H1 (cell line): Measurements from ENCODE around the gene FAM228B. TPM values are rescaled to one million over a fixed set of nuclear protein-coding genes. Genes with fewer than 3 reads are reported as not detected.

ENCODE experiments used
- CTCF ChIA-PET: fragments of 300-600 bp; sonication (Branson Sonifier 250); formaldehyde crosslinking; loops from one replicate; lab custom pipeline; 2021; ENCODE audit not compliant: partially characterized antibody; lab: Charles Lee
- POLR2A ChIA-PET: fragments of 300-600 bp; sonication (Branson Sonifier 250); formaldehyde crosslinking; loops from one replicate; lab custom pipeline; 2021; ENCODE audit warnings: inconsistent platforms; ENCODE audit not compliant: partially characterized antibody; lab: Charles Lee
- DNase-seq, 2 experiments: peaks; one replicate each; pipeline versions ENCODE4 v3.0.0 to v3.0.0-alpha.2; 2010 to 2022; ENCODE audit warnings: low spot score in 2 of 2, low read depth in 1 of 2, mixed read lengths in 1 of 2
- FAIRE-seq: peaks from 2 replicates; lab custom pipeline; 2011; peaks lifted over from hg19 to GRCh38; lab: Jason Lieb, UNC
- H2AFZ ChIP-seq: 2 replicates; pipeline ENCODE4 v1.8.1; 2012; ENCODE audit warnings: low read length, inconsistent platforms
- H2AK5ac ChIP-seq: 2 replicates; pipeline ENCODE4 v1.6.1; 2013; ENCODE audit warnings: low read depth, low read length
- H2BK120ac ChIP-seq: replicated peaks from 2 replicates; pipeline ENCODE3; 2013; ENCODE audit warnings: low read depth, low read length, inconsistent platforms
- H2BK12ac ChIP-seq: 2 replicates; pipeline ENCODE4 v1.6.1; 2013; ENCODE audit warnings: low read depth, low read length
- H2BK15ac ChIP-seq: 2 replicates; pipeline ENCODE4 v1.6.1; 2013; ENCODE audit warnings: low read length
- H2BK20ac ChIP-seq: 2 replicates; pipeline ENCODE4 v1.6.1; 2013; ENCODE audit warnings: low read length
- H2BK5ac ChIP-seq: 2 replicates; pipeline ENCODE4 v1.6.1; 2013; ENCODE audit warnings: low read depth, low read length
- H3K14ac ChIP-seq: 2 replicates; pipeline ENCODE4 v1.6.1; 2013; ENCODE audit warnings: inconsistent platforms; ENCODE audit not compliant: insufficient read length
- H3K18ac ChIP-seq: 2 replicates; pipeline ENCODE4 v1.6.1; 2013; ENCODE audit warnings: low read length; ENCODE audit errors: extremely low read depth
- H3K23ac ChIP-seq: 2 replicates; pipeline ENCODE4 v1.6.1; 2013; ENCODE audit warnings: inconsistent platforms; ENCODE audit not compliant: insufficient read length
- H3K23me2 ChIP-seq: 2 replicates; pipeline ENCODE4 v1.6.1; 2013; ENCODE audit warnings: low read depth, low read length
- H3K27ac ChIP-seq: 2 replicates; pipeline ENCODE4 v1.6.1; 2011; ENCODE audit warnings: low read depth, low read length, inconsistent platforms
- H3K27me3 ChIP-seq, 4 experiments: replicated peaks in 1 of 4; 1 replicate in 1 of 4; 2 replicates in 3 of 4; pipeline versions ENCODE4 v1.6.1 to v1.8.1; 2011 to 2013; ENCODE audit warnings: low read length in 3 of 4, mild to moderate bottlenecking in 3 of 4, inconsistent platforms in 2 of 4, mixed read lengths in 2 of 4, moderate library complexity in 1 of 4; ENCODE audit not compliant: control insufficient read depth in 3 of 4, insufficient read depth in 3 of 4; ENCODE audit errors: extremely low read depth in 1 of 4
- H3K36me3 ChIP-seq, 4 experiments: 2 replicates each; pipeline versions ENCODE4 v1.6.1 to v1.8.1; 2011 to 2013; ENCODE audit warnings: mild to moderate bottlenecking in 4 of 4, low read length in 3 of 4, moderate library complexity in 2 of 4, control low read depth in 1 of 4, inconsistent platforms in 1 of 4; ENCODE audit not compliant: insufficient read depth in 4 of 4, control insufficient read depth in 2 of 4
- H3K4ac ChIP-seq: replicated peaks from 2 replicates; pipeline ENCODE3; 2013; ENCODE audit warnings: low read length, low read depth, mixed read lengths, inconsistent platforms; ENCODE audit not compliant: insufficient read length
- H3K4me1 ChIP-seq, 4 experiments: replicated peaks in 1 of 4; 1 replicate in 1 of 4; 2 replicates in 3 of 4; pipeline versions ENCODE4 v1.6.1 to v1.8.1; 2011 to 2013; ENCODE audit warnings: low read length in 3 of 4, inconsistent platforms in 2 of 4, mixed read lengths in 1 of 4; ENCODE audit not compliant: insufficient read depth in 4 of 4, control insufficient read depth in 3 of 4
- H3K4me2 ChIP-seq, 2 experiments: 2 replicates each; pipeline versions ENCODE4 v1.6.1 to v1.8.1; 2011 to 2013; ENCODE audit warnings: low read depth in 2 of 2, low read length in 2 of 2, control low read depth in 1 of 2, inconsistent platforms in 1 of 2, mild to moderate bottlenecking in 1 of 2; ENCODE audit not compliant: insufficient read depth in 1 of 2
- H3K4me3 ChIP-seq, 4 experiments: fragments of 200-600, 300-600 bp in 1 of 4; sonication (generic), shearing (Covaris generic), sonication (Bioruptor Twin) in 1 of 4; 2 replicates each; pipeline versions ENCODE4 v1.5.1 to v1.8.1; 2011 to 2016; ENCODE audit warnings: low read length in 4 of 4, low read depth in 3 of 4, control low read depth in 2 of 4, inconsistent platforms in 2 of 4, mild to moderate bottlenecking in 2 of 4, mixed read lengths in 1 of 4, moderate library complexity in 1 of 4; ENCODE audit not compliant: insufficient read depth in 2 of 4; ENCODE audit errors: extremely low read depth in 1 of 4
- H3K56ac ChIP-seq: replicated peaks from 2 replicates; pipeline ENCODE3; 2013; ENCODE audit warnings: low read depth, mild to moderate bottlenecking, mixed read lengths, low read length, inconsistent platforms; ENCODE audit not compliant: insufficient read length
- H3K79me1 ChIP-seq: 2 replicates; pipeline ENCODE4 v1.6.1; 2013; ENCODE audit warnings: low read depth, low read length, control low read depth
- H3K79me2 ChIP-seq, 2 experiments: 2 replicates each; pipeline versions ENCODE4 v1.6.1 to v1.8.1; 2012 to 2013; ENCODE audit warnings: low read length in 2 of 2, mild to moderate bottlenecking in 2 of 2, inconsistent platforms in 1 of 2; ENCODE audit not compliant: insufficient read depth in 2 of 2, control insufficient read depth in 1 of 2
- H3K9ac ChIP-seq, 4 experiments: replicated peaks in 1 of 4; 1 replicate in 1 of 4; 2 replicates in 3 of 4; pipeline versions ENCODE4 v1.6.1 to v1.8.1; 2011 to 2013; ENCODE audit warnings: low read depth in 3 of 4, low read length in 3 of 4, control low read depth in 2 of 4, mild to moderate bottlenecking in 2 of 4, moderate library complexity in 2 of 4, inconsistent platforms in 1 of 4; ENCODE audit errors: extremely low read depth in 1 of 4
- H3K9me3 ChIP-seq, 2 experiments: 2 replicates each; pipeline versions ENCODE4 v1.6.1 to v1.8.1; 2012 to 2013; ENCODE audit warnings: mild to moderate bottlenecking in 2 of 2, moderate library complexity in 2 of 2, control low read depth in 1 of 2, inconsistent platforms in 1 of 2, low read depth in 1 of 2, low read length in 1 of 2, mixed read lengths in 1 of 2; ENCODE audit not compliant: insufficient read depth in 2 of 2
- H4K20me1 ChIP-seq, 2 experiments: replicated peaks in 1 of 2; 2 replicates each; pipeline versions ENCODE3 to v1.8.1; 2011 to 2013; ENCODE audit warnings: inconsistent platforms in 2 of 2, low read length in 2 of 2, mild to moderate bottlenecking in 1 of 2; ENCODE audit not compliant: insufficient read depth in 2 of 2, control insufficient read depth in 1 of 2
- H4K5ac ChIP-seq: 2 replicates; pipeline ENCODE4 v1.6.1; 2013; ENCODE audit warnings: low read length, low read depth, mixed read lengths, inconsistent platforms; ENCODE audit not compliant: insufficient read length
- H4K8ac ChIP-seq: 2 replicates; pipeline ENCODE4 v1.8.0; 2013; ENCODE audit warnings: mild to moderate bottlenecking, moderate library complexity, low read length, inconsistent platforms; ENCODE audit not compliant: insufficient read depth; ENCODE audit errors: extremely low read depth
- H4K91ac ChIP-seq: replicated peaks from 2 replicates; pipeline ENCODE3; 2013; ENCODE audit warnings: low read length, mixed read lengths, inconsistent platforms; ENCODE audit not compliant: insufficient read length
- ASH2L ChIP-seq: fragments of 200-600, 300-600 bp; sonication (generic); IDR thresholded peaks from one replicate; pipeline ENCODE4 v1.7.1; 2017; ENCODE audit warnings: low read length
- CBX8 ChIP-seq: fragments of 300-800, 300-1000 bp; sonication (generic); IDR thresholded peaks from 2 replicates; pipeline ENCODE4 v1.7.1; 2016; ENCODE audit warnings: low read depth, low read length, borderline replicate concordance
- CHD2 ChIP-seq: IDR thresholded peaks from 2 replicates; pipeline ENCODE4 v1.6.1; 2012; ENCODE audit warnings: low read length, improper control_type of control experiment
- GABPA ChIP-seq: IDR thresholded peaks from 2 replicates; pipeline ENCODE4 v1.6.1; 2011; ENCODE audit warnings: mild to moderate bottlenecking, low read length, moderate library complexity, borderline replicate concordance; ENCODE audit not compliant: insufficient read depth
- KDM5A ChIP-seq: fragments of 200-600 bp; IDR thresholded peaks from 2 replicates; pipeline ENCODE4 v1.7.1; 2012; ENCODE audit warnings: mild to moderate bottlenecking, low read length, inconsistent platforms, mixed read lengths
- NANOG ChIP-seq: IDR thresholded peaks from 2 replicates; pipeline ENCODE4 v1.6.1; 2011; ENCODE audit warnings: low read length, low read depth, mild to moderate bottlenecking, inconsistent platforms; ENCODE audit not compliant: insufficient read depth, poor library complexity, severe bottlenecking
- RBBP5 ChIP-seq: IDR thresholded peaks from 2 replicates; pipeline ENCODE4 v1.7.1; 2012; ENCODE audit warnings: low read depth, mild to moderate bottlenecking, inconsistent platforms, low read length, moderate library complexity, borderline replicate concordance
- SP4 ChIP-seq: IDR thresholded peaks from 2 replicates; pipeline ENCODE4 v1.6.1; 2012; ENCODE audit warnings: low read length, inconsistent platforms
- WGBS, 2 experiments: shearing (Covaris generic) in 1 of 2; methylation state at CpG; one replicate each; pipeline versions ENCODE4 v1.1.6 to v1.1.7; 2013 to 2015; ENCODE audit warnings: low lambda C conversion rate in 2 of 2, mixed read lengths in 2 of 2, inconsistent platforms in 1 of 2, low coverage in 1 of 2, missing lambda C conversion rate in 1 of 2; ENCODE audit not compliant: insufficient replicate concordance in 2 of 2, insufficient coverage in 1 of 2, insufficient read length in 1 of 2; ENCODE audit errors: extremely low coverage in 1 of 2, missing lambda C conversion rate in 1 of 2; 5-methylcytosine and 5-hydroxymethylcytosine counted together
- polyA plus RNA-seq, 7 experiments: library from polyadenylated mRNA; depleted of rRNA in 3 of 7; stranded (reverse) in 5 of 7; unstranded in 2 of 7; fragments of >200 nt in 5 of 7; fragments of 200-250 nt in 2 of 7; gene quantifications; 1 replicate in 5 of 7; 2 replicates in 1 of 7; 4 replicates in 1 of 7; pipeline versions ENCODE4 v1.2.1 to v1.2.3, GENCODE V29; 2011 to 2013; ENCODE audit warnings: missing spikeins in 2 of 7, mixed read lengths in 2 of 7
- total RNA-seq: library from RNA; stranded (reverse); fragmentation: NEBNext Ultra II Directional; extraction: Animal tissue kit (Norgen Biotek cat#: 25700); gene quantifications from 2 replicates; pipeline ENCODE4 v1.2.1, GENCODE V29; 2021

Gene FAM228B
- total and polyA plus RNA-seq, 2 of the 8 experiments (the other 6 are each of a cell fraction or from before 2014, with no cell fraction given), result 1.4 to 3.2 TPM

GRCh38 chr2:24152413-24153197 is 29.3 kb downstream of the FAM228B start:
- POLR2A ChIA-PET, result interaction anchor here (0.9 kb wide), 1 partner anchor 11 kb away, joined by 3 read pairs; no protein-coding TSS in a partner anchor
- Histone ChIP-seq H2BK5ac (no peak overlapping the region), H3K27ac (no peak overlapping the region), H2BK20ac (no peak overlapping the region), H3K23me2 (no peaks in the 10 kb centered on the region; the same call in 1 of the 2 replicates), H4K5ac (no peak overlapping the region), H3K4me1 (no peaks in the 10 kb centered on the region), H3K23ac (no peak overlapping the region), H3K36me3 (0 out of 8 replicates have a peak, but pooled peaks cover 0 to 3% (median 0%) of the 10 kb centered on the region in 4 experiments), H3K18ac (no peak overlapping the region; the same call in 1 of the 2 replicates), H3K9me3 (peaks cover 5 to 7% of the 10 kb centered on the region in 2 experiments; a peak in 3 of 4 replicates), H4K91ac (no peak overlapping the region), H3K4me3 (no peak overlapping the region), H3K14ac (no peak overlapping the region), H3K79me1 (no peaks in the 10 kb centered on the region), H2AFZ (no peak overlapping the region), H3K4me2 (no peak overlapping the region), H4K20me1 (no peaks in the 10 kb centered on the region), H4K8ac (no peak overlapping the region), H2BK15ac (no peak overlapping the region), H2BK120ac (no peak overlapping the region), H3K27me3 (peaks cover 0 to 1% (median 0%) of the 10 kb centered on the region in 4 experiments; a peak in 1 of 7 replicates), H2BK12ac (no peak overlapping the region), H3K79me2 (no peaks in the 10 kb centered on the region), H3K56ac (no peak overlapping the region), H2AK5ac (no peak overlapping the region), H3K4ac (no peak overlapping the region), H3K9ac (no peak overlapping the region)
- DNase-seq (no peak), FAIRE-seq (no peak)
- no peak for TF ChIP-seq KDM5A
- TF ChIP-seq NANOG, result no peak
- TF ChIP-seq SP4, result no peak
- no peak for TF ChIP-seq RBBP5
- no peak for TF ChIP-seq ASH2L
- TF ChIP-seq GABPA, result no peak
- no peak for TF ChIP-seq CBX8
- no peak for TF ChIP-seq CHD2
- CTCF ChIA-PET, result interaction anchor here (0.6 to 2.4 kb wide), 4 partner anchors 11 to 124 kb away, joined by 3 to 11 read pairs (median 4); partner anchors contain the start of gene TP53I3
- WGBS, 2 experiments, result 91% methylated on average over 5 of the region's 5 CpGs; no CpG with 5 or more reads in 1 of the 2 experiments
